ENCODE data around the gene DVL1.

Gene DVL1

GRCh38 chr1:1295154-1295923, 53.9 kb downstream of the DVL1 start:
- DNase-seq, result no peak

- DNase-seq, result no peak
These were observed 54.8 kb downstream of the DVL1 start for GRCh38 chr1:1294250-1294890.

- DNase-seq, result no peak
These were observed 55.7 kb downstream of the DVL1 start for GRCh38 chr1:1293263-1294249.

GRCh38 chr1:1292851-1293250, 56.4 kb downstream of the DVL1 start:
- no peak for DNase-seq

- no peak for DNase-seq
These were observed 56.8 kb downstream of the DVL1 start for GRCh38 chr1:1292442-1292779.

GRCh38 chr1:1291548-1292441, 57.4 kb downstream of the DVL1 start:
- DNase-seq, result peak; percentile 55

- no peak for DNase-seq
These were observed 58.1 kb downstream of the DVL1 start for GRCh38 chr1:1291023-1291528.

- DNase-seq, result peak; percentile 45
These were observed 58.9 kb downstream of the DVL1 start for GRCh38 chr1:1290238-1290731.

GRCh38 chr1:1287288-1288110, 61.7 kb downstream of the DVL1 start:
- no peak for DNase-seq

- DNase-seq, result no peak
These were observed 62.6 kb downstream of the DVL1 start for GRCh38 chr1:1286313-1287261.

GRCh38 chr1:1285611-1286311, 63.5 kb downstream of the DVL1 start:
- no peak for DNase-seq

Measured in activated CD4-positive, alpha-beta T cell treated with anti-CD3 and anti-CD28 coated beads for 1 hour (primary cell).